ENCODE measurements around the gene ARSH. TPM values are rescaled to one million over a fixed set of nuclear protein-coding genes. Genes with fewer than 3 reads are reported as not detected.
"Not testable (repeated sequence)": the region's sequence is repeated elsewhere in the genome, so short reads cannot be mapped to it uniquely, and the experiment has no call there.

Gene ARSH
- total RNA-seq, 1 donor from 2014 or later, result not detected

GRCh38 chrX:3044196-3044595 lies 37.9 kb downstream of the ARSH start:
- DNase-seq (ENCODE audit: low read depth), result peak; percentile 47
- no peak for FAIRE-seq
- H3K36me3 ChIP-seq (ENCODE audit: insufficient read depth, low read length), result no peaks in the 10 kb centered on the region
- H4K20me1 ChIP-seq (ENCODE audit: insufficient read depth, low read length), result no peaks in the 10 kb centered on the region
- H3K9ac ChIP-seq (ENCODE audit: low read length), result no peak overlapping the region
- H3K27me3 ChIP-seq (ENCODE audit: insufficient read depth, low read length), result no peaks in the 10 kb centered on the region
- no peak overlapping the region for H3K27ac ChIP-seq (ENCODE audit: low read depth, low read length)
- H3K9me3 ChIP-seq (ENCODE audit: insufficient read depth, low read depth, low read length), result no peaks in the 10 kb centered on the region
- H2AFZ ChIP-seq (ENCODE audit: low read depth, low read length), result no peak overlapping the region
- H3K4me3 ChIP-seq (ENCODE audit: insufficient read depth, low read depth, low read length), result no peak overlapping the region
- TF ChIP-seq CTCF (IDR thresholded peaks at IDR 0.05; ENCODE audit: insufficient read depth, low read depth, low read length) (no peak), EZH2 (IDR thresholded peaks at IDR 0.05; ENCODE audit: insufficient read depth, low read length) (no peak)
- Mint-ChIP-seq H3K4me3 (ENCODE audit: unreplicated experiment) (no peak overlapping the region), H3K27ac (ENCODE audit: unreplicated experiment) (no peak overlapping the region), H3K27me3 (ENCODE audit: low read depth, unreplicated experiment) (no peaks in the 10 kb centered on the region), H3K36me3 (ENCODE audit: low read depth, unreplicated experiment) (no peaks in the 10 kb centered on the region), H3K9me3 (ENCODE audit: unreplicated experiment) (no peaks in the 10 kb centered on the region), H3K4me1 (ENCODE audit: low read depth, unreplicated experiment) (no peaks in the 10 kb centered on the region)
- no peak overlapping the region for H3K4me2 ChIP-seq (ENCODE audit: low read length)
- no peaks in the 10 kb centered on the region for H3K79me2 ChIP-seq (ENCODE audit: insufficient read depth, low read length)
- no peaks in the 10 kb centered on the region for H3K4me1 ChIP-seq (ENCODE audit: insufficient read depth, low read length)

- no peak overlapping the region for H3K27ac Mint-ChIP-seq (ENCODE audit: unreplicated experiment)
- Histone ChIP-seq H3K27ac (ENCODE audit: low read depth, low read length) (no peak overlapping the region), H3K4me1 (ENCODE audit: insufficient read depth, low read length) (no peaks in the 10 kb centered on the region), H4K20me1 (ENCODE audit: insufficient read depth, low read length) (no peaks in the 10 kb centered on the region), H2AFZ (ENCODE audit: low read depth, low read length) (no peak overlapping the region), H3K36me3 (ENCODE audit: insufficient read depth, low read length) (no peaks in the 10 kb centered on the region), H3K27me3 (ENCODE audit: insufficient read depth, low read length) (no peaks in the 10 kb centered on the region), H3K79me2 (ENCODE audit: insufficient read depth, low read length) (no peaks in the 10 kb centered on the region), H3K9ac (ENCODE audit: low read length) (no peak overlapping the region), H3K9me3 (ENCODE audit: insufficient read depth, low read depth, low read length) (no peaks in the 10 kb centered on the region), H3K4me2 (ENCODE audit: low read length) (no peak overlapping the region), H3K4me3 (ENCODE audit: insufficient read depth, low read depth, low read length) (no peak overlapping the region)
- no peak for FAIRE-seq
- no peaks in the 10 kb centered on the region for H3K9me3 Mint-ChIP-seq (ENCODE audit: unreplicated experiment)
- DNase-seq (ENCODE audit: low read depth), result no peak
- H3K4me1 Mint-ChIP-seq (ENCODE audit: low read depth, unreplicated experiment), result no peaks in the 10 kb centered on the region
- TF ChIP-seq EZH2 (IDR thresholded peaks at IDR 0.05; ENCODE audit: insufficient read depth, low read length) (no peak), CTCF (IDR thresholded peaks at IDR 0.05; ENCODE audit: insufficient read depth, low read depth, low read length) (no peak)
- no peaks in the 10 kb centered on the region for H3K36me3 Mint-ChIP-seq (ENCODE audit: low read depth, unreplicated experiment)
- H3K4me3 Mint-ChIP-seq (ENCODE audit: unreplicated experiment), result no peak overlapping the region
- H3K27me3 Mint-ChIP-seq (ENCODE audit: low read depth, unreplicated experiment), result no peaks in the 10 kb centered on the region
These were observed 38.3 kb downstream of the ARSH start for GRCh38 chrX:3044671-3045070.

GRCh38 chrX:3046253-3047240 lies 40.2 kb downstream of the ARSH start:
- no peak overlapping the region for H3K9ac ChIP-seq (ENCODE audit: low read length)
- no peak overlapping the region for H3K4me3 Mint-ChIP-seq (ENCODE audit: unreplicated experiment)
- H3K9me3 Mint-ChIP-seq (ENCODE audit: unreplicated experiment), result no peaks in the 10 kb centered on the region
- H3K27me3 ChIP-seq (ENCODE audit: insufficient read depth, low read length), result no peaks in the 10 kb centered on the region
- H3K27me3 Mint-ChIP-seq (ENCODE audit: low read depth, unreplicated experiment), result no peaks in the 10 kb centered on the region
- H3K36me3 ChIP-seq (ENCODE audit: insufficient read depth, low read length), result no peaks in the 10 kb centered on the region
- no peak overlapping the region for H2AFZ ChIP-seq (ENCODE audit: low read depth, low read length)
- FAIRE-seq, result peak; percentile 49
- no peaks in the 10 kb centered on the region for H3K9me3 ChIP-seq (ENCODE audit: insufficient read depth, low read depth, low read length)
- no peak overlapping the region for H3K27ac ChIP-seq (ENCODE audit: low read depth, low read length)
- no peaks in the 10 kb centered on the region for H4K20me1 ChIP-seq (ENCODE audit: insufficient read depth, low read length)
- no peaks in the 10 kb centered on the region for H3K36me3 Mint-ChIP-seq (ENCODE audit: low read depth, unreplicated experiment)
- no peak for DNase-seq (ENCODE audit: low read depth)
- TF ChIP-seq CTCF (IDR thresholded peaks at IDR 0.05; ENCODE audit: insufficient read depth, low read depth, low read length) (no peak), EZH2 (IDR thresholded peaks at IDR 0.05; ENCODE audit: insufficient read depth, low read length) (no peak)
- H3K4me1 ChIP-seq (ENCODE audit: insufficient read depth, low read length), result no peaks in the 10 kb centered on the region
- H3K79me2 ChIP-seq (ENCODE audit: insufficient read depth, low read length), result no peaks in the 10 kb centered on the region
- no peak overlapping the region for H3K27ac Mint-ChIP-seq (ENCODE audit: unreplicated experiment)
- H3K4me3 ChIP-seq (ENCODE audit: insufficient read depth, low read depth, low read length), result no peak overlapping the region
- H3K4me1 Mint-ChIP-seq (ENCODE audit: low read depth, unreplicated experiment), result no peaks in the 10 kb centered on the region
- H3K4me2 ChIP-seq (ENCODE audit: low read length), result no peak overlapping the region

- H3K9me3 Mint-ChIP-seq (ENCODE audit: unreplicated experiment); FAIRE-seq; H3K36me3 Mint-ChIP-seq (ENCODE audit: low read depth, unreplicated experiment); H3K9me3 ChIP-seq (ENCODE audit: insufficient read depth, low read depth, low read length); H3K27me3 Mint-ChIP-seq (ENCODE audit: low read depth, unreplicated experiment); H3K4me1 Mint-ChIP-seq (ENCODE audit: low read depth, unreplicated experiment); H3K36me3 ChIP-seq (ENCODE audit: insufficient read depth, low read length); H3K27ac Mint-ChIP-seq (ENCODE audit: unreplicated experiment); DNase-seq (ENCODE audit: low read depth); H4K20me1 ChIP-seq (ENCODE audit: insufficient read depth, low read length); H3K4me3 Mint-ChIP-seq (ENCODE audit: unreplicated experiment); H3K4me2 ChIP-seq (ENCODE audit: low read length); H3K27ac ChIP-seq (ENCODE audit: low read depth, low read length); H3K27me3 ChIP-seq (ENCODE audit: insufficient read depth, low read length); H3K9ac ChIP-seq (ENCODE audit: low read length); H2AFZ ChIP-seq (ENCODE audit: low read depth, low read length); H3K4me1 ChIP-seq (ENCODE audit: insufficient read depth, low read length); H3K79me2 ChIP-seq (ENCODE audit: insufficient read depth, low read length); H3K4me3 ChIP-seq (ENCODE audit: insufficient read depth, low read depth, low read length): not testable (repeated sequence)
These were observed 44.3 kb downstream of the ARSH start for GRCh38 chrX:3050523-3051175.
